Fibroblast of lung (primary cell): ENCODE data around the gene CCDC7. TPM values are rescaled to one million over a fixed set of nuclear protein-coding genes. Genes with fewer than 3 reads are reported as not detected.

Source experiments
- DNase-seq, 2 donors: peaks; one replicate each; pipeline versions ENCODE4 v3.0.0 to v3.0.0-alpha.2; 2010; ENCODE audit warnings: low read depth in 2 of 2
- H2AFZ ChIP-seq: 2 replicates; pipeline ENCODE4 v1.5.1; 2012; ENCODE audit warnings: low read length, control low read depth, inconsistent platforms
- H3K27ac ChIP-seq: 2 replicates; pipeline ENCODE4 v1.5.1; 2011; ENCODE audit warnings: low read length, control low read depth; ENCODE audit not compliant: insufficient read depth
- H3K27me3 ChIP-seq: 2 replicates; pipeline ENCODE4 v1.5.1; 2011; ENCODE audit warnings: mild to moderate bottlenecking, low read length; ENCODE audit not compliant: control insufficient read depth, insufficient read depth
- H3K36me3 ChIP-seq: 2 replicates; pipeline ENCODE4 v1.5.1; 2011; ENCODE audit warnings: low read length; ENCODE audit not compliant: control insufficient read depth, insufficient read depth
- H3K4me1 ChIP-seq: 2 replicates; pipeline ENCODE4 v1.5.1; 2011; ENCODE audit warnings: low read length; ENCODE audit not compliant: control insufficient read depth, insufficient read depth; ENCODE audit errors: extremely low read depth
- H3K4me2 ChIP-seq: 2 replicates; pipeline ENCODE4 v1.5.1; 2011; ENCODE audit warnings: low read length, control low read depth; ENCODE audit not compliant: insufficient read depth; ENCODE audit errors: extremely low read depth
- H3K4me3 ChIP-seq, 4 experiments: fragments of 200-600 bp in 1 of 4; sonication (generic) in 1 of 4; replicated peaks in 1 of 4; 2 replicates each; pipeline ENCODE4 v1.5.1; 2011 to 2016; ENCODE audit warnings: low read length in 4 of 4, low read depth in 3 of 4, mild to moderate bottlenecking in 3 of 4, control low read depth in 2 of 4, inconsistent platforms in 1 of 4, mixed read lengths in 1 of 4; ENCODE audit not compliant: insufficient read depth in 1 of 4; ENCODE audit errors: control extremely low read depth in 1 of 4
- H3K79me2 ChIP-seq: 2 replicates; pipeline ENCODE4 v1.5.1; 2012; ENCODE audit warnings: mild to moderate bottlenecking, low read length, inconsistent platforms; ENCODE audit not compliant: control insufficient read depth, insufficient read depth
- H3K9ac ChIP-seq: 2 replicates; pipeline ENCODE4 v1.5.1; 2011; ENCODE audit warnings: mild to moderate bottlenecking, low read length, control low read depth; ENCODE audit not compliant: insufficient read depth
- H3K9me3 ChIP-seq: 2 replicates; pipeline ENCODE4 v1.5.1; 2012; ENCODE audit warnings: low read depth, low read length; ENCODE audit not compliant: control insufficient read depth, insufficient read depth
- H4K20me1 ChIP-seq: 2 replicates; pipeline ENCODE4 v1.5.1; 2011; ENCODE audit warnings: low read length; ENCODE audit not compliant: control insufficient read depth, insufficient read depth; ENCODE audit errors: extremely low read depth
- CTCF ChIP-seq, 2 donors: IDR thresholded peaks in 1 of 2; conservative IDR thresholded peaks in 1 of 2; 1 replicate in 1 of 2; 2 replicates in 1 of 2; pipeline ENCODE4 v1.5.1; 2011 to 2012; ENCODE audit warnings: low read length in 2 of 2, control low read depth in 1 of 2, inconsistent platforms in 1 of 2, low read depth in 1 of 2, mild to moderate bottlenecking in 1 of 2
- EZH2 ChIP-seq: IDR thresholded peaks from 2 replicates; pipeline ENCODE4 v1.5.1; 2012; ENCODE audit warnings: low read length, control low read depth, mild to moderate bottlenecking; ENCODE audit errors: missing control alignments
- polyA plus RNA-seq, 2 donors: library from polyadenylated mRNA; depleted of rRNA in 1 of 2; stranded (reverse) in 1 of 2; unstranded in 1 of 2; fragments of >200 nt; gene quantifications; 2 replicates each; pipeline ENCODE4 v1.2.1, GENCODE V29; 2011 to 2012; ENCODE audit warnings: missing spikeins in 1 of 2
- total RNA-seq: library from RNA; depleted of rRNA; stranded (reverse); fragments of >200 nt; gene quantifications from 2 replicates; pipeline ENCODE4 v1.2.1, GENCODE V29; 2014

Gene CCDC7
- total and polyA plus RNA-seq, 2 donors (not counting 1 experiment from before 2014, with no cell fraction given): 1.0 to 19.5 TPM

DNA sequence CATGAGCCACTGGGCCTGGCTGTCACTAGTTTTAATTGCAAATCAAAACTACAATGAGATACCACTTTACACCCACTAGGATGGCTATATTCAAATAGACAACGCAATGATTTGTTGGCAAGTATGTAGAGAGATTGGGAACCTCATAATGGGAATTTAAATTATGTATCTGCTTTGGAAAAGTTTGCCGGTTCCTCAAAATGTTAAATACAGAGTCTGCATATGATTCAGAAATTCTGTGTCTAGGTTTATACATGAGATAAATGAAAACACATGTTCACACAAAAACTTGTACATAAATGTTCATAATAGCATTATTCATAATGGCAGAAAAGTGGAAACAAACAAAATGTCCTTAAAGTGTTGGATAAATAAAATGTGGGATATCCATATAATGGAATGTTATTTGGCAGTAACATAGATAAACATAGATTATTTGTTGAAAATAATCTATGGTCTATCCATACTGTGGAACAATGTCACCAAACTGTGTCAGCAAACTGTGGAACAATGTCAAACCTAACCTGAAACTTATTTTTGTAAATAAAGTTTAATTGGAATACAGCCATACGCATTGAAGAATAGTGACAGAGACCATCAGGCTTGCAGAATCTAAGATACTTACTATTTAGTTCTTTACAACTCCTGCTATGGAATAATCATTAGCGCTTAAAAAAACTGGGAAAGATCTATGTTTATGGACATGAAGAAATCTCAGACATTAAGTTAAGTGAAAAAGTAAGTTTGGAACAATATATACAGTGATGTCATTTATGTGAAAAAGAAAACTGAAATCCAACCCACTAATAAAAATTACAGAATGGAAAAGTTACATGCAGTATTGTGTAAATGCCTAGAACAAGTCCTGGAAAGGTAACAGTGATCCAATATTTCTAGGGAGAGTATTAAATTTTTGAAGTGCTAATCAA lies 70.9 kb downstream of the CCDC7 start:
- TF ChIP-seq CTCF (conservative IDR thresholded peaks at IDR 0.05 in 1 of 2, IDR thresholded peaks at IDR 0.05 in 1 of 2; ENCODE audit: low read depth in 1 of 2, low read length in 2 of 2) (no peak), EZH2 (no peak)
- Histone ChIP-seq H3K36me3 (no peaks in the 10 kb centered on the region), H3K9me3 (no peaks in the 10 kb centered on the region), H3K79me2 (no peaks in the 10 kb centered on the region), H3K4me2 (no peak overlapping the region), H4K20me1 (no peaks in the 10 kb centered on the region), H3K4me1 (no peaks in the 10 kb centered on the region), H3K27me3 (no peaks in the 10 kb centered on the region), H2AFZ (no peak overlapping the region), H3K9ac (no peak overlapping the region), H3K4me3 (no peak overlapping the region), H3K27ac (no peak overlapping the region)
- DNase-seq: peak in 1 of 2 donors; percentile 24

- Histone ChIP-seq H4K20me1 (no peaks in the 10 kb centered on the region), H2AFZ (no peak overlapping the region), H3K27me3 (no peaks in the 10 kb centered on the region), H3K79me2 (no peaks in the 10 kb centered on the region), H3K9ac (no peak overlapping the region), H3K4me1 (no peaks in the 10 kb centered on the region), H3K27ac (no peak overlapping the region), H3K4me2 (no peak overlapping the region), H3K9me3 (no peaks in the 10 kb centered on the region), H3K36me3 (no peaks in the 10 kb centered on the region), H3K4me3 (no peak overlapping the region)
- DNase-seq: no peak
- no peak for TF ChIP-seq CTCF (conservative IDR thresholded peaks at IDR 0.05 in 1 of 2, IDR thresholded peaks at IDR 0.05 in 1 of 2; ENCODE audit: low read depth in 1 of 2, low read length in 2 of 2)
- no peak for TF ChIP-seq EZH2
These were observed 84.3 kb downstream of the CCDC7 start for GRCh38 chr10:32530231-32530630.

- no peaks in the 10 kb centered on the region for H4K20me1 ChIP-seq
- H3K9ac ChIP-seq: no peak overlapping the region
- no peaks in the 10 kb centered on the region for H3K36me3 ChIP-seq
- TF ChIP-seq CTCF (conservative IDR thresholded peaks at IDR 0.05 in 1 of 2, IDR thresholded peaks at IDR 0.05 in 1 of 2; ENCODE audit: low read depth in 1 of 2, low read length in 2 of 2): no peak
- TF ChIP-seq EZH2: no peak
- no peak overlapping the region for H3K4me2 ChIP-seq
- H3K9me3 ChIP-seq: no peaks in the 10 kb centered on the region
- no peak overlapping the region for H3K27ac ChIP-seq
- no peaks in the 10 kb centered on the region for H3K79me2 ChIP-seq
- DNase-seq: no peak
- H3K4me1 ChIP-seq: no peaks in the 10 kb centered on the region
- H3K4me3 ChIP-seq: no peak overlapping the region
- H3K27me3 ChIP-seq: no peaks in the 10 kb centered on the region
- no peak overlapping the region for H2AFZ ChIP-seq
These were observed 92.3 kb downstream of the CCDC7 start for GRCh38 chr10:32538256-32538655.
